CD14-positive monocyte (primary cell): Measurements from ENCODE around the gene STT3B. TPM values are rescaled to one million over a fixed set of nuclear protein-coding genes. Genes with fewer than 3 reads are reported as not detected.

Experiments
- DNase-seq, 3 donors: peaks; one replicate each; pipeline ENCODE4 v3.0.0-alpha.2; 2011 to 2022
- H2AFZ ChIP-seq: 2 replicates; pipeline ENCODE4 v1.6.0; 2012; ENCODE audit warnings: mild to moderate bottlenecking, low read depth, low read length, inconsistent platforms; ENCODE audit not compliant: insufficient read depth, poor library complexity, severe bottlenecking
- H3K27ac ChIP-seq, 2 donors: 1 replicate in 1 of 2; 2 replicates in 1 of 2; pipeline ENCODE4 v1.5.1; 2012 to 2013; ENCODE audit warnings: low read length in 2 of 2, control low read depth in 1 of 2, inconsistent platforms in 1 of 2, low read depth in 1 of 2, mild to moderate bottlenecking in 1 of 2
- H3K27me3 ChIP-seq, 2 donors: one replicate each; pipeline versions ENCODE4 v1.6.0 to v1.6.1; 2011 to 2013; ENCODE audit warnings: low read length in 2 of 2; ENCODE audit not compliant: control insufficient read depth in 2 of 2, insufficient read depth in 2 of 2
- H3K36me3 ChIP-seq, 2 donors: replicated peaks in 1 of 2; 1 replicate in 1 of 2; 2 replicates in 1 of 2; pipeline versions ENCODE4 v1.5.1 to v1.6.1; 2012 to 2013; ENCODE audit warnings: low read length in 2 of 2, control low read depth in 1 of 2, inconsistent platforms in 1 of 2, mild to moderate bottlenecking in 1 of 2; ENCODE audit not compliant: insufficient read depth in 2 of 2, control insufficient read depth in 1 of 2
- H3K4me1 ChIP-seq, 2 donors: 1 replicate in 1 of 2; 2 replicates in 1 of 2; pipeline versions ENCODE4 v1.5.1 to v1.6.1; 2012 to 2013; ENCODE audit warnings: low read length in 2 of 2, control low read depth in 1 of 2, inconsistent platforms in 1 of 2, mild to moderate bottlenecking in 1 of 2, moderate library complexity in 1 of 2; ENCODE audit not compliant: insufficient read depth in 2 of 2, control insufficient read depth in 1 of 2
- H3K4me2 ChIP-seq: replicated peaks from 2 replicates; pipeline ENCODE3; 2012; ENCODE audit warnings: low read length, moderate library complexity, mild to moderate bottlenecking; ENCODE audit not compliant: poor library complexity, severe bottlenecking; ENCODE audit errors: extremely low read depth
- H3K4me3 ChIP-seq, 3 experiments: fragments of 200-600 bp in 1 of 3; sonication (generic) in 1 of 3; replicated peaks in 1 of 3; 1 replicate in 2 of 3; 2 replicates in 1 of 3; pipeline ENCODE4 v1.5.1; 2011 to 2013; ENCODE audit warnings: low read length in 3 of 3, mild to moderate bottlenecking in 3 of 3, control low read depth in 2 of 3, low read depth in 2 of 3, inconsistent platforms in 1 of 3, moderate library complexity in 1 of 3
- H3K79me2 ChIP-seq: 2 replicates; pipeline ENCODE4 v1.6.0; 2012; ENCODE audit warnings: mild to moderate bottlenecking, control low read depth, inconsistent platforms, low read length, moderate library complexity; ENCODE audit not compliant: insufficient read depth
- H3K9ac ChIP-seq: 2 replicates; pipeline ENCODE4 v1.6.0; 2017; ENCODE audit warnings: low read length, mild to moderate bottlenecking; ENCODE audit not compliant: insufficient read depth, poor library complexity, severe bottlenecking
- H3K9me3 ChIP-seq, 2 donors: replicated peaks in 1 of 2; 1 replicate in 1 of 2; 2 replicates in 1 of 2; pipeline versions ENCODE4 v1.5.1 to v1.6.1; 2012 to 2013; ENCODE audit warnings: low read length in 2 of 2, control low read depth in 1 of 2; ENCODE audit not compliant: control insufficient read depth in 1 of 2, insufficient read depth in 1 of 2
- H4K20me1 ChIP-seq: 2 replicates; pipeline ENCODE4 v1.6.0; 2012; ENCODE audit warnings: mild to moderate bottlenecking, low read length, control low read depth, moderate library complexity; ENCODE audit not compliant: insufficient read depth
- H3K27ac Mint-ChIP-seq, 7 donors: one replicate each; pipeline ENCODE4 v1.8.0; 2020; ENCODE audit warnings: mild to moderate bottlenecking in 7 of 7, mixed read lengths in 7 of 7, moderate library complexity in 6 of 7, inconsistent platforms in 2 of 7
- H3K27me3 Mint-ChIP-seq, 3 donors: one replicate each; pipeline ENCODE4 v1.8.0; 2021 to 2022; ENCODE audit warnings: low read depth in 3 of 3, mild to moderate bottlenecking in 3 of 3, mixed read lengths in 3 of 3, moderate library complexity in 3 of 3, inconsistent platforms in 1 of 3
- H3K36me3 Mint-ChIP-seq, 2 donors: one replicate each; pipeline ENCODE4 v1.8.0; 2020; ENCODE audit warnings: mixed read lengths in 2 of 2, inconsistent platforms in 1 of 2, mild to moderate bottlenecking in 1 of 2
- H3K4me1 Mint-ChIP-seq: one replicate; pipeline ENCODE4 v1.8.0; 2020; ENCODE audit warnings: mild to moderate bottlenecking, mixed read lengths
- H3K4me3 Mint-ChIP-seq, 2 donors: one replicate each; pipeline ENCODE4 v1.8.0; 2020; ENCODE audit warnings: mild to moderate bottlenecking in 2 of 2, mixed read lengths in 2 of 2, moderate library complexity in 1 of 2
- H3K9me3 Mint-ChIP-seq, 7 donors: one replicate each; pipeline ENCODE4 v1.8.0; 2020 to 2022; ENCODE audit warnings: mixed read lengths in 7 of 7, mild to moderate bottlenecking in 6 of 7, moderate library complexity in 6 of 7, inconsistent platforms in 2 of 7
- WGBS: methylation state at CpG from one replicate; pipeline ENCODE4 v1.1.5; 2013; ENCODE audit warnings: missing lambda C conversion rate; ENCODE audit not compliant: insufficient coverage; 5-methylcytosine and 5-hydroxymethylcytosine counted together
- intact Hi-C, 2 donors: fragments of 100-400 bp; cut with micrococcal nuclease; formaldehyde crosslinking; loops; one replicate each; pipeline versions ENCODE4 v1.15.0 to v1.15.1; 2023
- polyA plus RNA-seq, 3 donors: library from polyadenylated mRNA; depleted of rRNA in 1 of 3; unstranded in 2 of 3; stranded (reverse) in 1 of 3; fragments of 300-500 nt in 2 of 3; fragments of >200 nt in 1 of 3; fragmentation: Illumina TruSeq in 2 of 3; gene quantifications; 1 replicate in 2 of 3; 2 replicates in 1 of 3; pipeline ENCODE4 v1.2.3, GENCODE V29; 2012 to 2021
- TF ChIP-seq, protein P1 (sequence below): fragments of 200-600 bp; IDR thresholded peaks from one replicate; pipeline ENCODE4 v1.8.0; 2022; ENCODE audit warnings: antibody characterized with exemption, mild to moderate bottlenecking

STT3B gene
- polyA plus RNA-seq, 3 donors = 47.3 to 97.0 (median 86.3) TPM

DNA sequence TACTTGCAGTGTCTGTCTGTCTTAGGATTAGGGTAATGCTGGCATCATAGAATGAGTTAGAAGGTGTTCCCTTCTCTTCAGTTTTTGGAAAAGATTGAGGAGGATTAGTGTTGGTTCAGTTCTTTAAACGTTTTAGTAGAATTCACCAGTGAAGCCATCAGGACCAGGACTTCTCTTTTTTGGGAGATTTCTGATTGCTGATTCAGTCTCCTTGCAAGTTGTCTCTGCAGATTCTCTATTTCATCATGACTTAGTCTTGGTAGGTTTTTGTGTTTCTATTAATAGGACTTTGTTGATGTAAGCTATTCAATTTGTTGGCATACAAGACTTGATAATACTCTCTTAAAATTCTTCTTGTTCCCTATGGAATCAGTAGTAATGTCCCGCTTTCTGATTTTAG, 48.9 kb downstream of the STT3B start:
- peak overlapping the region in 1 of 2 donors; percentile 8 for H3K4me3 Mint-ChIP-seq
- H3K27ac Mint-ChIP-seq = peak overlapping the region; percentile 55 to 92 (median 68)
- H3K9me3 Mint-ChIP-seq = peaks cover 0 to 7% (median 1%) of the 10 kb centered on the region in 7 donors

DNA sequence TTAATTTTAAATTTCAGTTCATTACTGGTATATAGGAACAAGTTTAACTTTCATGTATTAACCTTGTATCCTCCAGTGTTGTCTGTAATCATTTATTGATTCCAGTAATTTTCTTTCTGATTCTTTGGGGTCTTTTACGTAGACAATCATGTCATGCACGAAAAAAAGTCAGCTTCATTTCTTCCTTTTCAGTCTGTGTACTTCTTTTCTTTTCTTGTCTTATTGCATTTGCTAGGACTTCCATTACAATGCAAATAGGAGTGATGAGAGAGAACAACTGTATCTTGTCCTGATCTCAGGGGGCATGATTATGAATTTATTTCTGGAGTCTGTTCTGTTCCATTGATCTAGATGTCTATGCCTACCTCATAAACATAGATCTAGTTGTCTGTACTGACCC, 56.5 kb downstream of the STT3B start:
- Mint-ChIP-seq H3K27me3 (no peaks in the 10 kb centered on the region), H3K9me3 (peaks cover 3 to 17% (median 9%) of the 10 kb centered on the region in 7 donors), H3K4me3 (no peak overlapping the region), H3K36me3 (peaks cover 56 to 71% of the 10 kb centered on the region in 2 donors), H3K27ac (no peak overlapping the region), H3K4me1 (no peaks in the 10 kb centered on the region)
- no CpG with 5 or more reads among the region's 2 CpGs for whole genome bisulfite sequencing
- Histone ChIP-seq H2AFZ (no peak overlapping the region), H3K27me3 (no peaks in the 10 kb centered on the region), H3K9ac (no peak overlapping the region), H3K79me2 (peaks cover 100% of the 10 kb centered on the region), H3K9me3 (peaks cover 0 to 11% of the 10 kb centered on the region in 2 donors), H4K20me1 (peaks cover 44% of the 10 kb centered on the region), H3K36me3 (peaks cover 39 to 81% of the 10 kb centered on the region in 2 donors), H3K4me2 (no peak overlapping the region), H3K4me1 (no peaks in the 10 kb centered on the region), H3K4me3 (no peak overlapping the region), H3K27ac (no peak overlapping the region)
- DNase-seq = no peak
- TF ChIP-seq, protein P1, sequence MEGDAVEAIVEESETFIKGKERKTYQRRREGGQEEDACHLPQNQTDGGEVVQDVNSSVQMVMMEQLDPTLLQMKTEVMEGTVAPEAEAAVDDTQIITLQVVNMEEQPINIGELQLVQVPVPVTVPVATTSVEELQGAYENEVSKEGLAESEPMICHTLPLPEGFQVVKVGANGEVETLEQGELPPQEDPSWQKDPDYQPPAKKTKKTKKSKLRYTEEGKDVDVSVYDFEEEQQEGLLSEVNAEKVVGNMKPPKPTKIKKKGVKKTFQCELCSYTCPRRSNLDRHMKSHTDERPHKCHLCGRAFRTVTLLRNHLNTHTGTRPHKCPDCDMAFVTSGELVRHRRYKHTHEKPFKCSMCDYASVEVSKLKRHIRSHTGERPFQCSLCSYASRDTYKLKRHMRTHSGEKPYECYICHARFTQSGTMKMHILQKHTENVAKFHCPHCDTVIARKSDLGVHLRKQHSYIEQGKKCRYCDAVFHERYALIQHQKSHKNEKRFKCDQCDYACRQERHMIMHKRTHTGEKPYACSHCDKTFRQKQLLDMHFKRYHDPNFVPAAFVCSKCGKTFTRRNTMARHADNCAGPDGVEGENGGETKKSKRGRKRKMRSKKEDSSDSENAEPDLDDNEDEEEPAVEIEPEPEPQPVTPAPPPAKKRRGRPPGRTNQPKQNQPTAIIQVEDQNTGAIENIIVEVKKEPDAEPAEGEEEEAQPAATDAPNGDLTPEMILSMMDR = no peak
- intact Hi-C loops = no loop called here

More for the DNA sequence above, 48.9 kb downstream of the STT3B start:
- intact Hi-C loops = no loop called here
- Histone ChIP-seq H3K79me2 (peaks cover 93% of the 10 kb centered on the region), H3K9ac (no peak overlapping the region), H2AFZ (no peak overlapping the region), H3K4me3 (no peak overlapping the region), H3K9me3 (no peaks in the 10 kb centered on the region), H3K4me2 (no peak overlapping the region), H3K27me3 (no peaks in the 10 kb centered on the region), H4K20me1 (peaks cover 61% of the 10 kb centered on the region), H3K36me3 (peaks cover 28 to 58% of the 10 kb centered on the region in 2 donors), H3K4me1 (peaks cover 5 to 14% of the 10 kb centered on the region in 2 donors), H3K27ac (peak overlapping the region in 1 of 2 donors; percentile 50)
- no peaks in the 10 kb centered on the region for H3K27me3 Mint-ChIP-seq
- TF ChIP-seq, protein P1 = no peak
- WGBS = no CpG with 5 or more reads among the region's 2 CpGs
- H3K4me1 Mint-ChIP-seq = peaks cover 21% of the 10 kb centered on the region
- DNase-seq = peak; percentile 36 to 59 (median 46)
- H3K36me3 Mint-ChIP-seq = peaks cover 47 to 64% of the 10 kb centered on the region in 2 donors
